Medulla oblongata (tissue), 1 donor: ENCODE data around the gene MT1B.

ENCODE experiments used
- DNase-seq: peaks from one replicate; pipeline ENCODE4 v3.0.0-alpha.2; 2015; ENCODE audit errors: extremely low spot score

The MT1B gene

GRCh38 chr16:56651586-56651985, at the start of gene MT1B:
TSS of gene MT1B (plus strand) at chr16:56651886. CDS start at chr16:56651954, 68 bp downstream.
- DNase-seq = no peak

- peak; percentile 74 for DNase-seq
Observed at GRCh38 chr16:56603589-56603988, 48.1 kb upstream of the MT1B start.

GRCh38 chr16:56604966-56605365, 46.7 kb upstream of the MT1B start:
- DNase-seq = no peak

- DNase-seq = no peak
Observed at GRCh38 chr16:56605475-56605874, 46.2 kb upstream of the MT1B start.

- DNase-seq = no peak
Observed at GRCh38 chr16:56606071-56606475, 45.6 kb upstream of the MT1B start.

- peak; percentile 50 for DNase-seq
Observed at GRCh38 chr16:56606476-56607108, 45.1 kb upstream of the MT1B start.

- DNase-seq = peak; percentile 47
Observed at GRCh38 chr16:56607109-56607618, 44.5 kb upstream of the MT1B start.

GRCh38 chr16:56607675-56608042, 44.0 kb upstream of the MT1B start:
- DNase-seq = peak; percentile 23

GRCh38 chr16:56608043-56608875, 43.4 kb upstream of the MT1B start, which contains the start of gene MT2A:
TSS of gene MT2A (plus strand) at chr16:56608584. CDS start at chr16:56608656, 72 bp downstream.
- DNase-seq = peak; percentile 93

GRCh38 chr16:56608876-56609462, 42.7 kb upstream of the MT1B start:
- DNase-seq = no peak

GRCh38 chr16:56609463-56609921, 42.2 kb upstream of the MT1B start:
- peak; percentile 92 for DNase-seq

GRCh38 chr16:56610017-56610608, 41.6 kb upstream of the MT1B start:
- DNase-seq = peak; percentile 75

GRCh38 chr16:56610609-56611111, 41.0 kb upstream of the MT1B start:
- DNase-seq = no peak

- DNase-seq = peak; percentile 82
Observed at GRCh38 chr16:56611281-56611833, 40.3 kb upstream of the MT1B start.

- DNase-seq = no peak
Observed at GRCh38 chr16:56613706-56614105, 38.0 kb upstream of the MT1B start.

- DNase-seq = no peak
Observed at GRCh38 chr16:56614549-56614991, 37.1 kb upstream of the MT1B start.

- no peak for DNase-seq
Observed at GRCh38 chr16:56615353-56615752, 36.3 kb upstream of the MT1B start.

GRCh38 chr16:56616608-56617211, 35.0 kb upstream of the MT1B start:
- no peak for DNase-seq

- DNase-seq = peak; percentile 55
Observed at GRCh38 chr16:56617212-56618085, 34.2 kb upstream of the MT1B start.

- DNase-seq = no peak
Observed at GRCh38 chr16:56618138-56618537, 33.5 kb upstream of the MT1B start.
